NB4 (cell line): Measurements from ENCODE around the gene ESR1.
"Not testable (repeated sequence)": the region's sequence is repeated elsewhere in the genome, so short reads cannot be mapped to it uniquely, and the experiment has no call there.

Experiments used
- DNase-seq: peaks from one replicate; pipeline ENCODE4 v3.0.0; 2010; ENCODE audit warnings: low read depth
- H3K4me3 ChIP-seq: one replicate; pipeline ENCODE4 v1.5.1; 2011; ENCODE audit warnings: mild to moderate bottlenecking, low read depth, low read length, moderate library complexity
- MYC ChIP-seq: IDR thresholded peaks from 2 replicates; pipeline ENCODE4 v1.6.1; 2011; ENCODE audit warnings: low read depth, low read length
- POLR2A ChIP-seq: IDR thresholded peaks from 2 replicates; pipeline ENCODE4 v1.6.1; 2011; ENCODE audit warnings: mild to moderate bottlenecking; ENCODE audit not compliant: insufficient read length; ENCODE audit errors: extremely low read depth
- TF ChIP-seq, protein P1 (sequence below): IDR thresholded peaks from one replicate; pipeline ENCODE4 v1.5.1; 2012; ENCODE audit warnings: low read depth, low read length
- TF ChIP-seq, protein P2 (sequence below): IDR thresholded peaks from 2 replicates; pipeline ENCODE4 v1.6.1; 2011; ENCODE audit warnings: low read depth, low read length

The ESR1 gene

DNA sequence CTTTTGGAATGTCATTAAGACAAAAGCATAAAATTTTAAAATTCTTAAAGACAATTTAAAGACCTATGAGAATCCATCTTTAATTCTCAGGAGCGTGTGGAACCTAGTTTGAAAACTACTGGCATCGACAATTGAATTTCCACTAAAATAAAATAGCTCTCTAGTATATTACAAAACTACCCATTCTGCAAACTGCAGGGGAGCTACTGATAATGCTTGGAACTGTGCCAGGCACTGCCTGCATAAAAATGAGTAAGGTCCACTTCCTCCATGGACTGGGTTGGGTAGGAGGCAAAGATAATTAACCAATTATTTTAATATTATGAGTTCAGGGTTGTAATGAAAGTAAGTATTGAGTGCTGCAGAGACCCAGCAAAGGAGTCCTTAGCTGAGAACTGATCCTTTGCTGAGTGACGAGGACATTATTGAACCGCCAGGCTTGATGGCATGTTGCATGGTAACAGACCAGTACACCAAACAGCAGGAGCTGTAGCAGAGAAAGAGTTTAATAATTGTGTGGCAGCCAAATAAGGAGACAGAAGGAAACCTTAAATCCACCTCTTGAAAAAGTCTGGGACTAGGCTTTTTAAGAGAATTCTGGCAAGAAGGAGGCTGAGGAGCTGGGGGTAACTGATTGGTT lies 261.3 kb downstream of the ESR1 start:
- no peak overlapping the region for H3K4me3 ChIP-seq
- TF ChIP-seq MYC: no peak
- TF ChIP-seq, protein P1, sequence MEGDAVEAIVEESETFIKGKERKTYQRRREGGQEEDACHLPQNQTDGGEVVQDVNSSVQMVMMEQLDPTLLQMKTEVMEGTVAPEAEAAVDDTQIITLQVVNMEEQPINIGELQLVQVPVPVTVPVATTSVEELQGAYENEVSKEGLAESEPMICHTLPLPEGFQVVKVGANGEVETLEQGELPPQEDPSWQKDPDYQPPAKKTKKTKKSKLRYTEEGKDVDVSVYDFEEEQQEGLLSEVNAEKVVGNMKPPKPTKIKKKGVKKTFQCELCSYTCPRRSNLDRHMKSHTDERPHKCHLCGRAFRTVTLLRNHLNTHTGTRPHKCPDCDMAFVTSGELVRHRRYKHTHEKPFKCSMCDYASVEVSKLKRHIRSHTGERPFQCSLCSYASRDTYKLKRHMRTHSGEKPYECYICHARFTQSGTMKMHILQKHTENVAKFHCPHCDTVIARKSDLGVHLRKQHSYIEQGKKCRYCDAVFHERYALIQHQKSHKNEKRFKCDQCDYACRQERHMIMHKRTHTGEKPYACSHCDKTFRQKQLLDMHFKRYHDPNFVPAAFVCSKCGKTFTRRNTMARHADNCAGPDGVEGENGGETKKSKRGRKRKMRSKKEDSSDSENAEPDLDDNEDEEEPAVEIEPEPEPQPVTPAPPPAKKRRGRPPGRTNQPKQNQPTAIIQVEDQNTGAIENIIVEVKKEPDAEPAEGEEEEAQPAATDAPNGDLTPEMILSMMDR: no peak
- TF ChIP-seq, protein P2, sequence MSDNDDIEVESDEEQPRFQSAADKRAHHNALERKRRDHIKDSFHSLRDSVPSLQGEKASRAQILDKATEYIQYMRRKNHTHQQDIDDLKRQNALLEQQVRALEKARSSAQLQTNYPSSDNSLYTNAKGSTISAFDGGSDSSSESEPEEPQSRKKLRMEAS: no peak
- no peak for TF ChIP-seq POLR2A
- no peak for DNase-seq

DNA sequence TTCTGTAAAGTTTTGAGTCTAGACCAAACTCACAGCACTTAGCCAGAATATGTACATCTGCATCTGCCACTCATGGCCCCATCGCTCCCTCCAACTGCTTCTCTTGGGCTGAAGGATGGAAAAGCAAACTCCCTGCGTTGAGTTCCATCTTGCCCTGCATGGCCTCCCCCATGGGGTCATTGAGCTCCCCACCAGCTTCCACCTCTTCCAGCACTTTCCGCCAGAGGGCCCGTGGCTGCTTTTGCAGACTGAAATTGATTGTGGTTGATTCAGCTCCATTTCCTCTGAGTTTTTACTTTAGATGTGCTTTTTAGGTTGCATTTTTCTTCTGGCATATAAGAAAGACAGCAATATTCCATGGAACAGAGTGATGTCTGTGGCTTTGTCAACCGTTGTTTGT lies 263.1 kb downstream of the ESR1 start:
- no peak for TF ChIP-seq POLR2A
- no peak for TF ChIP-seq MYC
- TF ChIP-seq, protein P1: no peak
- TF ChIP-seq, protein P2: no peak
- H3K4me3 ChIP-seq: no peak overlapping the region
- DNase-seq: no peak

DNA sequence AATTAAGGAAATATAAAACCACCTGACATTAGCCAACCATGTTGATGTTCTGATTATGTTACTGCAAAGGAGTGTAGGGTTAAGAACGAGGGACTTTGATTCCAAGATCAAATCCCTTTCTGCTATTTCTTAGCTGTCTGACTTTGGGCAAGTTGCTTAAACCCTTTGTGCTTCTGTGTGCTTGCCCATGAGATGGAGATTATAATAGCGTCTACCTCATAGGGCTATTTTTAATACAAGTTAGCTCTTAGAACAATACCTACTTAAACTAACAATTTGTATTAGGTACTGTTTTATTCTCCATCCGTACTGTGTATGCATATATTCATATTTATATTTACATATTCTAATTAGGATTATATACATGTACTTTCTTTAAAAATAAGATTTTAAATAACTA lies 263.8 kb downstream of the ESR1 start:
- no peak for DNase-seq
- no peak overlapping the region for H3K4me3 ChIP-seq
- TF ChIP-seq, protein P1: no peak
- TF ChIP-seq POLR2A (no peak), MYC (no peak)
- TF ChIP-seq, protein P2: no peak

DNA sequence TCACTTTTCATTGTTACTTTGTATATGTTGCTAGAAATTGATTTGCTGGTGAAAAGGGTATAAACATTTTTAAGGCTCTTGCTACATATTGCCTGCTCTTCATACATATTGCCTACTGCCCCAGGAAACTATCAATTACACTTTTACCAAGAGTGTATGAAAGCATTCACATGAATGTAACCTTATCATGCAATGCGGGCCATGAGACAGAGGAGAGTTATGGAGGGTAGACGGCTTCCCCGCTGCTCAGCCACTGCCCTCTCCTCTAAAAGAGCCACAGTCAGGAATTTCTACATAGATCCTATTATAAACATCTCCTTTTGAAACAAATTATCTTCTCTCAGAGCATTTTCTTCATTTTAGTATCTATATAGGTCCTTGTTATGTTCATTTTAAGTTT lies 264.4 kb downstream of the ESR1 start:
- TF ChIP-seq MYC (no peak), POLR2A (no peak)
- TF ChIP-seq, protein P2: no peak
- TF ChIP-seq, protein P1: no peak
- H3K4me3 ChIP-seq: no peak overlapping the region
- DNase-seq: no peak

DNA sequence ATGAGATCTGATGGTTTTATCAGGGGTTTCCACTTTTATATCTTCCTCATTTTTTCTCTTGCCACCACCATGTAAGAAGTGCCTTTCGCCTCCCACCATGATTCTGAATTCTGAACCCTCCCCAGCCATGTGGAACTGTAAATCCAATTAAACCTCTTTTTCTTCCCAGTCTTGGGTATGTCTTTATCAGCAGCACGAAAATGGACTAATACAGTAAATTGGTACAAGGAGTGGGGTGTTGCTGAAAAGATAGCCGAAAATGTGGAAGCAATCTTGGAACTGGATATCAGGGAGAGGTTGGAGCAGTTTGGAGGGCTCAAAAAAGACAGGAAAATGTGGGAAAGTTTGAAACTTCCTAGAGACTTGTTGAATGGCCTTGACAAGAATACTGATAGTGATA lies 268.8 kb downstream of the ESR1 start:
- DNase-seq, H3K4me3 ChIP-seq: not testable (repeated sequence)

DNA sequence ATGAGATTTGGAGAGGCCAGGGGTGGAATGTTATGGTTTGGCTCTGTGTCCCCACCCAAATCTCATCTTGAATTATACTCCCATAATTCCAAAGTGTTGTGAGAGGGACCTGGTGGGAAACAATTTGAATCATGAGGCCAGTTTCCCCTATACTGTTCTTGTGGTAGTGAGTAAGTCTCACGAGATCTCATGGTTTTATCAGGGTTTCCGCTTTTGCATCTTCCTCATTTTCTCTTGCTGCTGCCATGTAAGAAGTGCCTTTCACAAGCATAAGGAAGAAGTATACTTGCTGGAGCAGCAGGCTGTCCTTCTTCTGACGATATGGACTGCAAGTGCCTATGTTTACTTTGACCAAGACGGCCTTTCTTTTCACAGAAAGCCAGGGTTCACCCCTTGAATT lies 270.5 kb downstream of the ESR1 start:
- H3K4me3 ChIP-seq: no peak overlapping the region
- TF ChIP-seq, protein P2: no peak
- TF ChIP-seq, protein P1: no peak
- no peak for TF ChIP-seq POLR2A
- TF ChIP-seq MYC: no peak
- no peak for DNase-seq
